B cell (primary cell): ENCODE results near the gene THOC7. TPM values are rescaled to one million over a fixed set of nuclear protein-coding genes. Genes with fewer than 3 reads are reported as not detected.

Experiments
- ATAC-seq: fragments of 200-7000 bp; cut with Tn5 transposase; one replicate; pipeline ENCODE4 v1.10.0; 2021; ENCODE audit warnings: low read depth, mild to moderate bottlenecking, moderate number of reproducible peaks, moderate library complexity
- CTCF ChIA-PET: fragments of 350-600 bp; sonication (Branson Sonifier 250); formaldehyde crosslinking; loops from one replicate; lab custom pipeline; 2021; ENCODE audit warnings: antibody characterized with exemption, inconsistent platforms; lab: Charles Lee
- POLR2A ChIA-PET: fragments of 350-600 bp; sonication (Branson Sonifier 250); formaldehyde crosslinking; loops from one replicate; lab custom pipeline; 2021; ENCODE audit warnings: antibody characterized with exemption; lab: Charles Lee
- DNase-seq: peaks from one replicate; pipeline ENCODE4 v3.0.0; 2013
- H2AFZ ChIP-seq: 2 replicates; pipeline ENCODE4 v1.6.1; 2012; ENCODE audit warnings: mild to moderate bottlenecking, low read depth, low read length; ENCODE audit not compliant: insufficient read depth, poor library complexity, severe bottlenecking
- H3K27ac ChIP-seq, 2 donors: 1 replicate in 1 of 2; 2 replicates in 1 of 2; pipeline ENCODE4 v1.5.1; 2012 to 2013; ENCODE audit warnings: low read length in 2 of 2, mild to moderate bottlenecking in 2 of 2, moderate library complexity in 1 of 2
- H3K27me3 ChIP-seq, 4 experiments: fragments of 200-600 bp in 1 of 4; sonication (generic) in 1 of 4; replicated peaks in 1 of 4; 1 replicate in 2 of 4; 2 replicates in 2 of 4; pipeline versions ENCODE4 v1.6.1 to v1.7.0; 2013 to 2016; ENCODE audit warnings: low read length in 3 of 4, mild to moderate bottlenecking in 2 of 4, mixed read lengths in 1 of 4, moderate library complexity in 1 of 4; ENCODE audit not compliant: insufficient read depth in 4 of 4, control insufficient read depth in 3 of 4; ENCODE audit errors: control extremely low read depth in 1 of 4
- H3K36me3 ChIP-seq, 2 experiments: replicated peaks in 1 of 2; 1 replicate in 1 of 2; 2 replicates in 1 of 2; pipeline versions ENCODE4 v1.6.1 to v1.7.1; 2013; ENCODE audit warnings: low read length in 1 of 2; ENCODE audit not compliant: insufficient read depth in 2 of 2, control insufficient read depth in 1 of 2; ENCODE audit errors: control extremely low read depth in 1 of 2, extremely low read depth in 1 of 2
- H3K4me1 ChIP-seq, 2 donors: fragments of 200-600 bp in 1 of 2; sonication (generic) in 1 of 2; 1 replicate in 1 of 2; 2 replicates in 1 of 2; pipeline versions ENCODE4 v1.5.1 to v1.6.1; 2013 to 2017; ENCODE audit warnings: low read length in 2 of 2; ENCODE audit not compliant: control insufficient read depth in 2 of 2, insufficient read depth in 2 of 2
- H3K4me2 ChIP-seq: replicated peaks from 2 replicates; pipeline ENCODE3; 2012; ENCODE audit warnings: mild to moderate bottlenecking, low read depth, low read length; ENCODE audit not compliant: poor library complexity, severe bottlenecking
- H3K4me3 ChIP-seq, 5 experiments: fragments of 200-600 bp in 1 of 5; sonication (generic) in 1 of 5; 1 replicate in 3 of 5; 2 replicates in 2 of 5; pipeline versions ENCODE4 v1.5.1 to v1.7.0; 2011 to 2016; ENCODE audit warnings: low read length in 4 of 5, mild to moderate bottlenecking in 4 of 5, low read depth in 2 of 5, control low read depth in 1 of 5, moderate library complexity in 1 of 5; ENCODE audit not compliant: insufficient read depth in 1 of 5; ENCODE audit errors: control extremely low read depth in 1 of 5, extremely low read depth in 1 of 5
- H3K79me2 ChIP-seq: fragments of 200-600 bp; sonication (generic); one replicate; pipeline ENCODE4 v1.6.0; 2016; ENCODE audit warnings: low read length; ENCODE audit not compliant: control insufficient read depth, insufficient read depth
- H3K9ac ChIP-seq: fragments of 200-600 bp; sonication (generic); 2 replicates; pipeline ENCODE4 v1.6.1; 2017; ENCODE audit warnings: mild to moderate bottlenecking, low read length, moderate library complexity
- H3K9me3 ChIP-seq, 3 donors: one replicate each; pipeline versions ENCODE4 v1.6.1 to v1.7.1; 2013; ENCODE audit warnings: low read length in 2 of 3; ENCODE audit not compliant: control insufficient read depth in 2 of 3, insufficient read depth in 1 of 3; ENCODE audit errors: control extremely low read depth in 1 of 3
- H4K20me1 ChIP-seq: 2 replicates; pipeline ENCODE4 v1.6.0; 2012; ENCODE audit warnings: mild to moderate bottlenecking, low read length; ENCODE audit not compliant: insufficient read depth, control insufficient read depth, poor library complexity, severe bottlenecking
- H3K27ac Mint-ChIP-seq: one replicate; pipeline ENCODE4 v1.8.0; 2021; ENCODE audit warnings: mixed read lengths
- H3K27me3 Mint-ChIP-seq: one replicate; pipeline ENCODE4 v1.8.0; 2021; ENCODE audit warnings: mixed read lengths
- H3K4me1 Mint-ChIP-seq: one replicate; pipeline ENCODE4 v1.8.0; 2021; ENCODE audit warnings: mixed read lengths
- H3K4me3 Mint-ChIP-seq: one replicate; pipeline ENCODE4 v1.8.0; 2021; ENCODE audit warnings: mixed read lengths
- H3K9me3 Mint-ChIP-seq: one replicate; pipeline ENCODE4 v1.8.0; 2022; ENCODE audit warnings: mixed read lengths; ENCODE audit not compliant: insufficient read depth
- EZH2 ChIP-seq: IDR thresholded peaks from 2 replicates; pipeline ENCODE4 v1.6.1; 2012; ENCODE audit warnings: borderline replicate concordance, low read depth, mild to moderate bottlenecking, moderate library complexity, low read length; ENCODE audit not compliant: insufficient read depth, poor library complexity, severe bottlenecking
- WGBS: methylation state at CpG from one replicate; pipeline ENCODE4 v1.1.5; 2013; ENCODE audit warnings: missing lambda C conversion rate; ENCODE audit not compliant: insufficient coverage; 5-methylcytosine and 5-hydroxymethylcytosine counted together
- intact Hi-C: fragments of 100-400 bp; cut with micrococcal nuclease; formaldehyde crosslinking; loops from one replicate; pipeline ENCODE4 v1.10.0; 2022
- polyA plus RNA-seq: library from polyadenylated mRNA; depleted of rRNA; stranded (reverse); fragments of >200 nt; gene quantifications from 2 replicates; pipeline ENCODE4 v1.2.3, GENCODE V29; 2012
- total RNA-seq, 2 donors: library from RNA; stranded (reverse); fragments of 120-200 nt in 1 of 2; gene quantifications; 1 replicate in 1 of 2; 2 replicates in 1 of 2; pipeline versions ENCODE4 v1.2.3 to v1.2.4, GENCODE V29; 2013 to 2022
- TF ChIP-seq, protein P1 (sequence below): fragments of 200-600 bp; IDR thresholded peaks from one replicate; pipeline ENCODE4 v1.8.0; 2022; ENCODE audit warnings: antibody characterized with exemption, mild to moderate bottlenecking

THOC7 gene
- total and polyA plus RNA-seq, 2 donors (not counting 1 experiment from before 2014, with no cell fraction given), result 17.5 to 30.5 TPM

DNA sequence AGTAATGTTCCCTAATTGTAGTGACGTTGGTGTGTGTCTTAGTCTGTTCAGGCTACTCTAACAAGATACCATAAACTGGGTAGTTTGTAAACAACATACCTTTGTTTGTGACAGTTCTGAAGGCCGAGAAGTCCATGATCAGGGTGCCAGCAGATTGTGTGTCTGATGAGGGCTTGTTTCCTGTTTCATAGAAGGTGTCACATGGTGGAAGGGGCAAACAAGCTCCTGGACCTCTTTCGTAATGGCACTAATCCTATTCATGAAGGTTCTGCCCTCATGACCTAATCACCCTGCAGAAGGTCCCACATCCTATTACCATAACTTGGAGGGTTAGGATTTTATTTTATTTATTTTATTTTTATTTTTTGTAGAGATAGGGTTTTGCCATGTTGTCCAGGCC, 11.2 kb upstream of the THOC7 start:
- 80% methylated on average over 1 of the region's 3 CpGs for WGBS
- Histone ChIP-seq H3K4me3 (no peak overlapping the region), H2AFZ (no peak overlapping the region), H4K20me1 (peaks cover 83% of the 10 kb centered on the region), H3K4me1 (peaks cover 14 to 19% of the 10 kb centered on the region in 2 donors), H3K79me2 (peaks cover 100% of the 10 kb centered on the region), H3K27me3 (no peaks in the 10 kb centered on the region), H3K9ac (no peak overlapping the region), H3K27ac (no peak overlapping the region), H3K9me3 (no peaks in the 10 kb centered on the region), H3K36me3 (no peaks in the 10 kb centered on the region), H3K4me2 (peak overlapping the region; percentile 3)
- intact Hi-C loops, result no loop called here
- ChIA-PET POLR2A (no interaction called here), CTCF (interaction anchor here (2.2 kb wide), 1 partner anchor 57 kb away, joined by 11 read pairs; no protein-coding TSS in a partner anchor)
- DNase-seq, result no peak
- Mint-ChIP-seq H3K27me3 (no peaks in the 10 kb centered on the region), H3K27ac (no peak overlapping the region), H3K4me3 (no peak overlapping the region), H3K9me3 (no peaks in the 10 kb centered on the region), H3K4me1 (peaks cover 62% of the 10 kb centered on the region)
- no peak for ATAC-seq
- TF ChIP-seq, protein P1, sequence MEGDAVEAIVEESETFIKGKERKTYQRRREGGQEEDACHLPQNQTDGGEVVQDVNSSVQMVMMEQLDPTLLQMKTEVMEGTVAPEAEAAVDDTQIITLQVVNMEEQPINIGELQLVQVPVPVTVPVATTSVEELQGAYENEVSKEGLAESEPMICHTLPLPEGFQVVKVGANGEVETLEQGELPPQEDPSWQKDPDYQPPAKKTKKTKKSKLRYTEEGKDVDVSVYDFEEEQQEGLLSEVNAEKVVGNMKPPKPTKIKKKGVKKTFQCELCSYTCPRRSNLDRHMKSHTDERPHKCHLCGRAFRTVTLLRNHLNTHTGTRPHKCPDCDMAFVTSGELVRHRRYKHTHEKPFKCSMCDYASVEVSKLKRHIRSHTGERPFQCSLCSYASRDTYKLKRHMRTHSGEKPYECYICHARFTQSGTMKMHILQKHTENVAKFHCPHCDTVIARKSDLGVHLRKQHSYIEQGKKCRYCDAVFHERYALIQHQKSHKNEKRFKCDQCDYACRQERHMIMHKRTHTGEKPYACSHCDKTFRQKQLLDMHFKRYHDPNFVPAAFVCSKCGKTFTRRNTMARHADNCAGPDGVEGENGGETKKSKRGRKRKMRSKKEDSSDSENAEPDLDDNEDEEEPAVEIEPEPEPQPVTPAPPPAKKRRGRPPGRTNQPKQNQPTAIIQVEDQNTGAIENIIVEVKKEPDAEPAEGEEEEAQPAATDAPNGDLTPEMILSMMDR, result no peak
- no peak for TF ChIP-seq EZH2

DNA sequence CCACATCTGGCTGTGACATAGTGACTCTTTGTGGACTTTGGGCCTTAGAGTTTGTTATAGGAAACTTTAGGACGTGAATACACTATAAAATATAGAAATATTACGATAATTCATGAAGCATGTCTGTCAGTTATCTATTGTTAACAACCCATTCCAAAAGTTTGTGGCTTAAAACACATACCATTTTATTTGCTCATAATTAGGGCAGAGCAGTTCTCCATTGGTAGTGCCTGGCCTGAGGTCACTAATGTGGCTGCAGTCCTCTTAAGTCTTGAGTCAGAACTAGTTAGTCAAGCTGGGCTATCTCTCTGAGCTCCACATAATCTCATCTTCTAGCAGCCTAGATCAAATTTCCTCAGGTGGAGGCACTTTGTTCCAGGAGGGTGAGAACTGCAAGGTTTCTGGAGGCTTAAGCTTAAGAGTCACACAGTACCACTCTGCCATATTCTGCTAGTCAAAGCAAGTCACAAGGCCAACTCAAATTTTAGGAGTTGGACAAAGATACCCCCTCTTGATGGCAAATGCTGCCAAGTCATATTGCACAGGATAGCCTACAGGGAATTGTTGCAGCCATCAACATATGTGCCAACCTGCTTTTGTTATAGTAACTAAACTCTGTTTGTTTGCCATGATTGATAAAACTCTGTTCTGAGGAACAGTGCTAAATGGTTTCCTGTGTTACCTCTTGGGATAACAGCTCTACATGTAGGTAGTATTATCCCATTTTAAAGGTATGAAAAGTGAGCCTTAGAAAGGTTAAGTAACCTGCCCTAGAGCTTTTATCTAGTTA, 8.7 kb upstream of the THOC7 start:
- Histone ChIP-seq H3K4me2 (no peak overlapping the region), H3K4me1 (peaks cover 7 to 12% of the 10 kb centered on the region in 2 donors), H3K79me2 (peaks cover 100% of the 10 kb centered on the region), H4K20me1 (peaks cover 80% of the 10 kb centered on the region), H3K27me3 (no peaks in the 10 kb centered on the region), H3K4me3 (no peak overlapping the region), H3K9ac (no peak overlapping the region), H3K36me3 (no peaks in the 10 kb centered on the region), H2AFZ (no peak overlapping the region), H3K9me3 (no peaks in the 10 kb centered on the region), H3K27ac (no peak overlapping the region)
- no CpG with 5 or more reads among the region's 2 CpGs for WGBS
- intact Hi-C loops, result no loop called here
- CTCF ChIA-PET, result no interaction called here
- POLR2A ChIA-PET, result no interaction called here
- H3K9me3 Mint-ChIP-seq, result no peaks in the 10 kb centered on the region
- peaks cover 60% of the 10 kb centered on the region for H3K4me1 Mint-ChIP-seq
- H3K27me3 Mint-ChIP-seq, result no peaks in the 10 kb centered on the region
- H3K27ac Mint-ChIP-seq, result no peak overlapping the region
- TF ChIP-seq, protein P1, result no peak
- no peak for TF ChIP-seq EZH2
- no peak overlapping the region for H3K4me3 Mint-ChIP-seq
- DNase-seq, result no peak
- no peak for ATAC-seq
